Neuron (in vitro differentiated cells): ENCODE results near the gene OR8B8.
"Not testable (repeated sequence)": the region's sequence is repeated elsewhere in the genome, so short reads cannot be mapped to it uniquely, and the experiment has no call there.

ENCODE experiments used
- H2AFZ ChIP-seq: one replicate; pipeline ENCODE4 v1.6.1; 2013; ENCODE audit warnings: low read depth, mild to moderate bottlenecking, inconsistent platforms, low read length, moderate library complexity
- H3K27me3 ChIP-seq: one replicate; pipeline ENCODE4 v1.6.1; 2013; ENCODE audit warnings: low read length; ENCODE audit not compliant: insufficient read depth
- H3K36me3 ChIP-seq: one replicate; pipeline ENCODE4 v1.6.1; 2013; ENCODE audit warnings: low read length; ENCODE audit not compliant: insufficient read depth
- H3K4me1 ChIP-seq: one replicate; pipeline ENCODE4 v1.6.1; 2013; ENCODE audit warnings: low read length; ENCODE audit not compliant: insufficient read depth
- H3K4me3 ChIP-seq: 2 replicates; pipeline ENCODE4 v1.5.1; 2013; ENCODE audit warnings: mild to moderate bottlenecking, low read length, moderate library complexity
- H3K9me3 ChIP-seq: one replicate; pipeline ENCODE4 v1.6.1; 2013; ENCODE audit warnings: low read length

The OR8B8 gene

DNA sequence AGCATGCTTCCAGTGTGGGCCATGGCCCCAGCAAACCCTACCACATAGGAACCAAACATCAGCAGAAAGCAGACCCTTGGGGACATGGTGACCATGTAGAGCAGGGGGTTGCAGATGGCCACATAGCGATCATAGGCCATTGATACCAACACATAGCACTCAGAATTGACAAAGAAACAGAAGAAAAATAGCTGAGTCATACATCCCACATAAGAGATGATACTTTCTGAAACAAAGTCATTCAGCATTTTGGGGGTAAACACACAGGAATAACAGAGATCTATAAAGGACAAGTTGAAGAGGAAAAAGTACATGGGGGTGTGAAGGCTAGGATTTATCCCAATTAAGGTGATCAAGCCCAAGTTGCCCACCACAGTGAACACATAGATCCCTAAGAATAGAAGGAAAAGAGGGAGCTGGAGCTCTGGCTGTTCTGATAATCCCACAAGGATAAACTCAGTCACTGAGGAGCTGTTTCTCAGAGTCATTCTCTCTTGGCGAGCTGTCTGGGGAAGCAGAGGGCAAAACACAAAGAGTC is 21.0 kb downstream of the OR8B8 start, which contains the start of gene OR8B4:
OR8B4 (minus strand) TSS at position 488 of the 538 bp plus-strand sequence; CDS start at position 488, 0 bp downstream.
- Histone ChIP-seq H3K27me3 (no peaks in the 10 kb centered on the region), H3K4me1 (no peaks in the 10 kb centered on the region), H2AFZ (no peak within 1 kb of the TSS), H3K4me3 (no peak within 1 kb of the TSS), H3K36me3 (no peaks in the 10 kb centered on the region), H3K9me3 (no peaks in the 10 kb centered on the region)

DNA sequence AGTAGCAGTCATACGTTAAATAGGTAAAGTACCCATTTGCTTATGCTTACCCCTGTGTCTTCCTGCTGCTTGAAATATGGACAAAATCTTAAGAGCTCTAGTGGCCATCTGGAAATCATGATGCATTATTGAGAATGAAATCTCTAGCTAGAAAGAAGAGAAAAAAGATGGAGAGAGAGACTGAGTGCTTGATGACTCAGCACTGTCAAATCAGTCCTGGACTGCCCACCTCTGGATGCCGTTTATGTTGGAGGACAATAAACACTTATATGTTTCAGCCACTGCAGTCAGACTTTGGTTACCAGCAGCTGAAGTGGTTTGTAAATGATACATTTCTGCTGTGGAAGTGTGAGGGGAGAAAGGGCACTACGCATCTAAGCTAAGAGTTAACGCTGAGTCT is 24.5 kb downstream of the OR8B8 start:
- Histone ChIP-seq H3K4me3 (no peak overlapping the region), H3K36me3 (no peaks in the 10 kb centered on the region), H3K4me1 (no peaks in the 10 kb centered on the region), H3K27me3 (no peaks in the 10 kb centered on the region), H3K9me3 (no peaks in the 10 kb centered on the region), H2AFZ (no peak overlapping the region)

DNA sequence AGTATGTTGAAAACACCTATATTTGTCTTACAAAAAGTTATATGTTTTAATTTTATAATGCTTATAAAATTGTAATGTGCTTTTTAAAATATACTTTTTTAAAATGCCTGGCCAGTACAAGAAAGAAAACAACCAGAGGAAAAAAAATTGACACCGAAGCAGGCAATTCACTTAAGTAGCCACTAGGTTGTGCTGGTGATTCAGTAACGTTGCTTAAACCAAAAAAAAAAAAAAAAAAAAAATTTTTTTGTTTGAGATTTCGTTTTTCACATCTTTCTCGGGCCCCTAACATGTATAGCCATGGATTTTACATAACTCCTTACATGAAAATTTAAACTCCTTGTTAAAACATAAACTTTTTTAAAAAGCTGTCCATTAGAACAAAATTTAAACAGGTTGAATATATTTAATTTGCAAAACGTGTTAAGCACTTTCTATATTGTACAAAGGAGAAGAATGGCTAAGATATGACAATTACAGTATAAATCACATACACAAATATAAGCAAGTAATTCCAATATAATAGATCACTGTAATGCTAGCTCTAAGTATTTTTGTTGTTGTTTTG is 30.1 kb downstream of the OR8B8 start:
- H3K27me3 ChIP-seq = peaks cover 9% of the 10 kb centered on the region
- no peaks in the 10 kb centered on the region for H3K9me3 ChIP-seq
- H2AFZ ChIP-seq = no peak overlapping the region
- H3K4me3 ChIP-seq = no peak overlapping the region
- no peaks in the 10 kb centered on the region for H3K36me3 ChIP-seq
- no peaks in the 10 kb centered on the region for H3K4me1 ChIP-seq

DNA sequence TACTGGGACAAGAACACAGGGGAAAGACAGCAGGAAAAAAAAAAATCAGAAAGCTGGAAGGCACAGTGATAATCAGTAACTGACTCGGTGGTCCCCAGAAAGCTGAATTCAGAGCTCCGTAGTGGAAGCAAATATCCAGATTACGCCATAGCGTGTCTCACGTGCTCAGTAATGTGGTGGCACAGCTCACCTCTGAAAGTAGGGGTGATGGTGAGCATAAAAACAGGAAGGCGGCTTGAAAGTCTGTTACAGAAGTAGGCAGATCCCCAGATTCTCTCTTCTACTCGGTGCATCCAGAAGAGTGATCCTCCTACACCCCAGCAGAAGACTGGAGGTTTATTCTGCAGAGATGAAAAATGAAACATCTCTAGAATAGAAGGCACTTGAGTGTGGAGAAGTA is 35.6 kb downstream of the OR8B8 start:
- no peaks in the 10 kb centered on the region for H3K36me3 ChIP-seq
- H3K4me1 ChIP-seq = no peaks in the 10 kb centered on the region
- peaks cover 9% of the 10 kb centered on the region for H3K27me3 ChIP-seq
- peaks cover 4% of the 10 kb centered on the region for H3K9me3 ChIP-seq
- no peak overlapping the region for H2AFZ ChIP-seq
- H3K4me3 ChIP-seq = no peak overlapping the region

DNA sequence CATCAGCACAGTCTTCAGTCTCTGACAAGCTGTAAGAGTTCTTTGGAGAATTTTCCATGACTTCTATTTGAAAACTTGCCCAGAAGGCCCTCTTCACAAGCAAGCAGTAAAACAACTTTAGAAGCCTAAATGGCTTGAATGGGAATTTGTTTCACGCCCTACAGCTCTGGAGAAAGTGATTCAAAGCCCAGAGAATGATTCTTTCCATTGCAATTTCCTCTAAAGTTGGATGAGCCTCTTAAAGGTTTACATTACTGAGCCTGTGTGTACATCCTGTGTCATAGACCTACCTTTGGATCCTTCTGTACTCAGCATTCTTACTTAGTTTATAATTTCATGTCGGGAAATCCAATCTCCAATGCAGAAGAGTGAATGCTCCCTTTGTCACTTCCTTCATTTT is 39.9 kb downstream of the OR8B8 start:
- Histone ChIP-seq H3K4me1 (no peaks in the 10 kb centered on the region), H3K27me3 (no peaks in the 10 kb centered on the region), H3K36me3 (no peaks in the 10 kb centered on the region), H3K9me3 (peaks cover 4% of the 10 kb centered on the region), H2AFZ (no peak overlapping the region), H3K4me3 (no peak overlapping the region)

DNA sequence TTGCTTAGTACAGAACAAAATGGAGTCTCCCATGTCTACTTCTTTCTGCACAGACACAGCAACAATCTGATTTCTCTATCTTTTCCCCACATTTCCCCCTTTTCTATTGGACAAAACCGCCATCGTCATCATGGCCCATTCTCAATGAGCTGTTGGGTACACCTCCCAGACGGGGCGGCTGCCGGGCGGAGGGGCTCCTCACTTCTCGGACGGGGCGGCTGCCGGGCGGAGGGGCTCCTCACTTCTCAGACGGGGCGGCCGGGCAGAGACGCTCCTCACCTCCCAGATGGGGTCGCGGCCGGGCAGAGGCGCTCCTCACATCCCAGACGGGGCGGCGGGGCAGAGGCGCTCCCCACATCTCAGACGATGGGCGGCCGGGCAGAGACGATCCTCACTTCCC is 42.3 kb downstream of the OR8B8 start:
- H2AFZ ChIP-seq, H3K4me3 ChIP-seq, H3K9me3 ChIP-seq, H3K4me1 ChIP-seq, H3K27me3 ChIP-seq, H3K36me3 ChIP-seq: not testable (repeated sequence)

DNA sequence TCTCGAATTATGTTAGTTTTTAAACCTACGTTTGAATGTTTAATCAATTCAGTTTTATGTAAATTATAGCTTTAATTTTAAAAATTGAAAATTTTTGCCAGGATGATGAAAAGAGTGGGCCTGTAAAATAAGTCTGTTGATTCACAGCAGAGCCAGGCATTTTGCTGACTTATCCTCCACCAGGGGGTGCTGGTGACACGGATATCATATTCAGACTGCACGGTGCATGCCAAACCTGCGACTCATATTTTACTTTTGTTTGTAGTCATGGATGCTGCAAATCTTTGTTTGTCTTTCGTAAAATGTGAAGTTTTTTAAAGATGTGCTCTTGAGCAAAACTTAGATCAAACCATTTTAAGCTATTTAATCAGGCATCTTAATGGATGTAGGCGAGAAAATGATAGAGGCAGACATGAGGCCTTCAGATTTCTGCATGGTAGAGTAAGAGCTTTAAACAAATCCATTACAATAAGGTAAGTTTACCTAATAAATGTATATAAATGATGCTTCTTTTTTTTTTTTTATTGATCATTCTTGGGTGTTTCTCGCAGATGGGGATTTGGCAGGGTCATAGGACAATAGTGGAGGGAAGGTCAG is 43.1 kb downstream of the OR8B8 start:
- Histone ChIP-seq H3K4me1 (no peaks in the 10 kb centered on the region), H3K27me3 (no peaks in the 10 kb centered on the region), H2AFZ (no peak overlapping the region), H3K9me3 (peaks cover 4% of the 10 kb centered on the region), H3K4me3 (no peak overlapping the region), H3K36me3 (no peaks in the 10 kb centered on the region)

DNA sequence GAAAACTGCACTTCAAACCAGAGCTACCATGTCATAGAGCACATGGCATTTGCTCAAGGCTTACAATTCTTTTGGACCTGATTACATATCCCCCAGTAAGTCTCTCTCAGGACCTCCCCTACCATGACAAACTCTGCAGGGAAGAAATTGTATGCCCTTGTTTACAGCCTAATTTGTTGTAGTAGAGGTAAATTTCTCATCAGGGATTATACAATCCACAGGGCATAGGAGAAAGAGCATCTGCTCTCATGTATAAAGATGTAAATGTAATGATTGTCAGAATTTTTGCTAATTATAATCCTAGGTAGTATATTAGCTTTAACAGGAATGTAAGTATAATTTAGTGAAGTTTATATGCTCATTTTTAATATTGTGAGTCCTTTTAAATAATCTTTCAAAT is 46.6 kb downstream of the OR8B8 start, which contains the start of gene OR8B3:
OR8B3 (minus strand) TSS at position 101 of the 400 bp plus-strand sequence. CDS start 1,673 bp downstream, outside the sequence.
- no peaks in the 10 kb centered on the region for H3K4me1 ChIP-seq
- no peak within 1 kb of the TSS for H3K4me3 ChIP-seq
- no peak within 1 kb of the TSS for H2AFZ ChIP-seq
- H3K27me3 ChIP-seq = no peaks in the 10 kb centered on the region
- no peaks in the 10 kb centered on the region for H3K36me3 ChIP-seq
- no peaks in the 10 kb centered on the region for H3K9me3 ChIP-seq

DNA sequence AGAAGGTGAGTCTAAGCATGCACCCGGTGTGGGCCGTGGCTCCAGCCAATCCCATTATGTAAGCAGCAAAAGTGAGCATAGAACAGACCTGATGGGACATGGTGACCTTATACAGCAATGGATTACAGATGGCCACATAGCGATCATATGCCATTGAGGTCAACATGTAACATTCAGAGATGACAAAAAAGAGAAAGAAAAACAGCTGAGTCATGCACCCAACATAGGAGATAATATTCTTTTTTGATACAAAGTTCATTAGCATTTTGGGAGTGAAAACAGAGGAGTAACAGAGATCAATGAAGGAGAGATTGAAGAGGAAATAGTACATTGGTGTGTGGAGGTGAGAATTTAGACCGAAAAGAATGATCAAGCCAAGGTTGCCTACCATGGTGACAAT is 48.6 kb downstream of the OR8B8 start:
- not testable (repeated sequence) for H3K27me3 ChIP-seq, H3K36me3 ChIP-seq, H3K4me3 ChIP-seq, H2AFZ ChIP-seq, H3K4me1 ChIP-seq, H3K9me3 ChIP-seq

DNA sequence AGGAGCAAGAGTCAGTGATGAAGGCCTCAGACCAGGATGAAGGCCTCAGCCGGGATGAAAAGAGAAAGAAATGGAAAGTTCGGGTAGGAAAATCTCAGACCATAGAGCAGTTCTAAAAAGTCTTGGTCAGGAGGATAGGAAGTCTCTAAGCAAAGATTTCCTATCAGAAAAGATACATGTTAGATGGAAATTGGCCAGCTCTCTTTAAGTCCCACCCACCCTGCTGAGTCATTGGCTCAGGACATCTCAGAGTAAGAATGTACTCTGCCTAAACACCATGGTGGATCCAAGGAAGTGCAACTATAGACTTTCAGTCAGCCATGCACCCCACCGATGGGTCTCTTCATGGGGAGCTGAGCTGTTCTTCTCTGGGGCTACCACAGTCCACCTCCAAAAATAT is 51.1 kb downstream of the OR8B8 start:
- H3K27me3 ChIP-seq = no peaks in the 10 kb centered on the region

More for the DNA sequence above, 51.1 kb downstream of the OR8B8 start:
- H3K9me3 ChIP-seq = no peaks in the 10 kb centered on the region
- H2AFZ ChIP-seq = no peak overlapping the region
- H3K36me3 ChIP-seq = no peaks in the 10 kb centered on the region
- H3K4me1 ChIP-seq = no peaks in the 10 kb centered on the region
- H3K4me3 ChIP-seq = no peak overlapping the region
